GM12864 (cell line): ENCODE measurements around the gene KHDC3L.

Experiments
- DNase-seq: peaks from one replicate; pipeline ENCODE4 v3.0.0-alpha.2; 2011; ENCODE audit warnings: low read depth
- H3K4me3 ChIP-seq: 2 replicates; pipeline ENCODE4 v1.5.1; 2011; ENCODE audit warnings: mild to moderate bottlenecking, low read depth, low read length, control low read depth
- CTCF ChIP-seq: IDR thresholded peaks from 2 replicates; pipeline ENCODE4 v1.5.1; 2011; ENCODE audit warnings: low read depth, mild to moderate bottlenecking, moderate library complexity, low read length, control low read depth, inconsistent platforms; ENCODE audit errors: missing control alignments

The KHDC3L gene

GRCh38 chr6:73362358-73362757 is at the start of gene KHDC3L:
Gene KHDC3L, plus strand, starts transcription at chr6:73362658. Its CDS starts 72 bp downstream, at chr6:73362730.
- H3K4me3 ChIP-seq = no peak within 1 kb of the TSS
- TF ChIP-seq CTCF = no peak
- no peak for DNase-seq

- no peak for DNase-seq
- H3K4me3 ChIP-seq = no peak overlapping the region
- no peak for TF ChIP-seq CTCF
These were observed 47.6 kb upstream of the KHDC3L start for GRCh38 chr6:73314577-73315492.

- TF ChIP-seq CTCF = no peak
- no peak overlapping the region for H3K4me3 ChIP-seq
- no peak for DNase-seq
These were observed 39.1 kb upstream of the KHDC3L start for GRCh38 chr6:73323323-73323722.

- no peak for TF ChIP-seq CTCF
- no peak for DNase-seq
- no peak overlapping the region for H3K4me3 ChIP-seq
These were observed 36.8 kb upstream of the KHDC3L start for GRCh38 chr6:73325656-73326055.

GRCh38 chr6:73328790-73329189 is 33.7 kb upstream of the KHDC3L start:
- no peak overlapping the region for H3K4me3 ChIP-seq
- DNase-seq = no peak
- TF ChIP-seq CTCF = no peak

- H3K4me3 ChIP-seq = no peak overlapping the region
- no peak for TF ChIP-seq CTCF
- no peak for DNase-seq
These were observed 33.3 kb upstream of the KHDC3L start for GRCh38 chr6:73329201-73329600.

- H3K4me3 ChIP-seq = no peak overlapping the region
- no peak for DNase-seq
- no peak for TF ChIP-seq CTCF
These were observed 23.1 kb upstream of the KHDC3L start for GRCh38 chr6:73339340-73339739.
